ENCODE data around the gene TXNL4B.
"Not testable (repeated sequence)": the region's sequence is repeated elsewhere in the genome, so short reads cannot be mapped to it uniquely, and the experiment has no call there.

Gene TXNL4B

GRCh38 chr16:72073560-72074230 is 19.7 kb downstream of the TXNL4B start:
- no peak for DNase-seq (ENCODE audit: low read depth)

- no peak for DNase-seq (ENCODE audit: low read depth)
Measured at GRCh38 chr16:72072514-72073342, 20.7 kb downstream of the TXNL4B start.

GRCh38 chr16:72068930-72069329 is 24.5 kb downstream of the TXNL4B start:
- no peak for DNase-seq (ENCODE audit: low read depth)

- DNase-seq (ENCODE audit: low read depth): peak; percentile 9
Measured at GRCh38 chr16:72066747-72067146, 26.7 kb downstream of the TXNL4B start.

- no peak for DNase-seq (ENCODE audit: low read depth)
Measured at GRCh38 chr16:72064361-72064894, 29.0 kb downstream of the TXNL4B start.

- DNase-seq (ENCODE audit: low read depth): no peak
Measured at GRCh38 chr16:72061564-72061963, 31.9 kb downstream of the TXNL4B start.

- DNase-seq (ENCODE audit: low read depth): no peak
Measured at GRCh38 chr16:72060405-72060804, 33.0 kb downstream of the TXNL4B start.

GRCh38 chr16:72059060-72059459 is 34.4 kb downstream of the TXNL4B start:
- DNase-seq (ENCODE audit: low read depth): not testable (repeated sequence)

GRCh38 chr16:72057313-72057712 is 36.1 kb downstream of the TXNL4B start:
- DNase-seq (ENCODE audit: low read depth): not testable (repeated sequence)

GRCh38 chr16:72055911-72056310 is 37.5 kb downstream of the TXNL4B start:
- DNase-seq (ENCODE audit: low read depth): no peak

GRCh38 chr16:72054254-72054847 is 39.1 kb downstream of the TXNL4B start, which contains the start of gene HP:
Gene HP (plus strand): TSS chr16:72054505. CDS start chr16:72054653, 148 bp downstream.
- DNase-seq (ENCODE audit: low read depth): not testable (repeated sequence)

- no peak for DNase-seq (ENCODE audit: low read depth)
Measured at GRCh38 chr16:72051818-72052217, 41.6 kb downstream of the TXNL4B start.

- no peak for DNase-seq (ENCODE audit: low read depth)
Measured at GRCh38 chr16:72050769-72051464, 42.5 kb downstream of the TXNL4B start.

GRCh38 chr16:72049110-72049509 is 44.3 kb downstream of the TXNL4B start:
- no peak for DNase-seq (ENCODE audit: low read depth)

- no peak for DNase-seq (ENCODE audit: low read depth)
Measured at GRCh38 chr16:72044825-72045359, 48.5 kb downstream of the TXNL4B start.

GRCh38 chr16:72044296-72044695 is 49.1 kb downstream of the TXNL4B start:
- no peak for DNase-seq (ENCODE audit: low read depth)

- DNase-seq (ENCODE audit: low read depth): no peak
Measured at GRCh38 chr16:72043539-72043938, 49.9 kb downstream of the TXNL4B start.

- no peak for DNase-seq (ENCODE audit: low read depth)
Measured at GRCh38 chr16:72043058-72043457, 50.4 kb downstream of the TXNL4B start.

GRCh38 chr16:72042157-72042660 is 51.2 kb downstream of the TXNL4B start:
- DNase-seq (ENCODE audit: low read depth): no peak

- DNase-seq (ENCODE audit: low read depth): no peak
Measured at GRCh38 chr16:72036098-72036497, 57.3 kb downstream of the TXNL4B start.
